ENCODE measurements around the gene ADNP.

The ADNP gene

GRCh38 chr20:50916934-50917333, 14.3 kb downstream of the ADNP start:
- DNase-seq, result no peak

GRCh38 chr20:50916257-50916656, 15.0 kb downstream of the ADNP start:
- Histone ChIP-seq H3K4me1 (ENCODE audit: control insufficient read depth, insufficient read depth, low read depth, low read length) (peaks cover 16% of the 10 kb centered on the region), H2AFZ (ENCODE audit: low read depth, low read length) (no peak overlapping the region), H4K8ac (ENCODE audit: low read length) (no peak overlapping the region), H3K18ac (ENCODE audit: low read depth in 1 of 2, low read length in 2 of 2) (no peak overlapping the region), H3K79me1 (replicated peaks; ENCODE audit: low read length, poor library complexity, severe bottlenecking) (no peaks in the 10 kb centered on the region), H3K23ac (ENCODE audit: low read length in 2 of 2) (no peak overlapping the region), H3K36me3 (ENCODE audit: control insufficient read depth in 1 of 2, insufficient read depth in 2 of 2, low read depth in 1 of 2, low read length in 2 of 2) (no peaks in the 10 kb centered on the region), H3K4me2 (ENCODE audit: low read length, poor library complexity, severe bottlenecking) (no peak overlapping the region), H3K9me3 (ENCODE audit: control insufficient read depth, low read length) (no peaks in the 10 kb centered on the region), H3K4me3 (ENCODE audit: insufficient read depth in 1 of 2, low read depth in 1 of 2, low read length in 2 of 2) (no peak overlapping the region), H4K91ac (ENCODE audit: low read length) (no peak overlapping the region), H3K27ac (ENCODE audit: low read length, poor library complexity, severe bottlenecking) (no peak overlapping the region), H2BK5ac (ENCODE audit: low read depth, low read length, poor library complexity, severe bottlenecking) (no peak overlapping the region), H2BK15ac (ENCODE audit: low read depth, poor library complexity, severe bottlenecking) (no peak overlapping the region), H3K4ac (ENCODE audit: low read depth in 1 of 2, low read length in 2 of 2) (no peak overlapping the region), H2AK5ac (ENCODE audit: low read length, severe bottlenecking) (no peak overlapping the region), H3K14ac (ENCODE audit: low read length in 2 of 2) (no peak overlapping the region), H2BK12ac (ENCODE audit: low read length in 2 of 2) (no peak overlapping the region), H3K9ac (ENCODE audit: low read length) (peak overlapping the region; percentile 69), H2BK120ac (ENCODE audit: low read depth, low read length) (no peak overlapping the region), H3K27me3 (ENCODE audit: control insufficient read depth in 1 of 2, insufficient read depth in 1 of 2, low read length in 2 of 2) (no peaks in the 10 kb centered on the region)
- WGBS, result 51% methylated on average over 3 of the region's 5 CpGs
- DNase-seq, result peak; percentile 88

More at GRCh38 chr20:50916934-50917333, 14.3 kb downstream of the ADNP start:
- H3K4ac ChIP-seq (ENCODE audit: low read depth in 1 of 2, low read length in 2 of 2), result no peak overlapping the region
- H2BK15ac ChIP-seq (ENCODE audit: low read depth, poor library complexity, severe bottlenecking), result no peak overlapping the region
- WGBS, result 91% methylated on average over 3 of the region's 3 CpGs
- peaks cover 16% of the 10 kb centered on the region for H3K4me1 ChIP-seq (ENCODE audit: control insufficient read depth, insufficient read depth, low read depth, low read length)
- no peak overlapping the region for H3K4me3 ChIP-seq (ENCODE audit: insufficient read depth in 1 of 2, low read depth in 1 of 2, low read length in 2 of 2)
- no peak overlapping the region for H3K4me2 ChIP-seq (ENCODE audit: low read length, poor library complexity, severe bottlenecking)
- no peak overlapping the region for H2BK5ac ChIP-seq (ENCODE audit: low read depth, low read length, poor library complexity, severe bottlenecking)
- no peaks in the 10 kb centered on the region for H3K27me3 ChIP-seq (ENCODE audit: control insufficient read depth in 1 of 2, insufficient read depth in 1 of 2, low read length in 2 of 2)
- no peak overlapping the region for H3K23ac ChIP-seq (ENCODE audit: low read length in 2 of 2)
- H4K91ac ChIP-seq (ENCODE audit: low read length), result no peak overlapping the region
- H2AK5ac ChIP-seq (ENCODE audit: low read length, severe bottlenecking), result no peak overlapping the region
- H3K36me3 ChIP-seq (ENCODE audit: control insufficient read depth in 1 of 2, insufficient read depth in 2 of 2, low read depth in 1 of 2, low read length in 2 of 2), result no peaks in the 10 kb centered on the region
- H2BK12ac ChIP-seq (ENCODE audit: low read length in 2 of 2), result no peak overlapping the region
- no peak overlapping the region for H3K27ac ChIP-seq (ENCODE audit: low read length, poor library complexity, severe bottlenecking)
- no peaks in the 10 kb centered on the region for H3K9me3 ChIP-seq (ENCODE audit: control insufficient read depth, low read length)
- no peak overlapping the region for H3K18ac ChIP-seq (ENCODE audit: low read depth in 1 of 2, low read length in 2 of 2)
- H3K79me1 ChIP-seq (replicated peaks; ENCODE audit: low read length, poor library complexity, severe bottlenecking), result no peaks in the 10 kb centered on the region
- H2BK120ac ChIP-seq (ENCODE audit: low read depth, low read length), result no peak overlapping the region
- no peak overlapping the region for H3K14ac ChIP-seq (ENCODE audit: low read length in 2 of 2)
- H2AFZ ChIP-seq (ENCODE audit: low read depth, low read length), result no peak overlapping the region
- no peak overlapping the region for H4K8ac ChIP-seq (ENCODE audit: low read length)
- no peak overlapping the region for H3K9ac ChIP-seq (ENCODE audit: low read length)

- no peak overlapping the region for H3K4ac ChIP-seq (ENCODE audit: low read depth in 1 of 2, low read length in 2 of 2)
- no peak overlapping the region for H3K14ac ChIP-seq (ENCODE audit: low read length in 2 of 2)
- H3K4me2 ChIP-seq (ENCODE audit: low read length, poor library complexity, severe bottlenecking), result peak overlapping the region; percentile 14
- H3K79me1 ChIP-seq (replicated peaks; ENCODE audit: low read length, poor library complexity, severe bottlenecking), result no peaks in the 10 kb centered on the region
- H3K27ac ChIP-seq (ENCODE audit: low read length, poor library complexity, severe bottlenecking), result no peak overlapping the region
- H3K4me1 ChIP-seq (ENCODE audit: control insufficient read depth, insufficient read depth, low read depth, low read length), result peaks cover 16% of the 10 kb centered on the region
- H4K8ac ChIP-seq (ENCODE audit: low read length), result no peak overlapping the region
- 56% methylated on average over 2 of the region's 3 CpGs for WGBS
- peak overlapping the region; percentile 69 for H3K9ac ChIP-seq (ENCODE audit: low read length)
- no peak overlapping the region for H3K23ac ChIP-seq (ENCODE audit: low read length in 2 of 2)
- H3K4me3 ChIP-seq (ENCODE audit: insufficient read depth in 1 of 2, low read depth in 1 of 2, low read length in 2 of 2), result peak overlapping the region in 1 of 2 experiments; percentile 49
- H3K27me3 ChIP-seq (ENCODE audit: control insufficient read depth in 1 of 2, insufficient read depth in 1 of 2, low read length in 2 of 2), result no peaks in the 10 kb centered on the region
- H4K91ac ChIP-seq (ENCODE audit: low read length), result no peak overlapping the region
- no peaks in the 10 kb centered on the region for H3K9me3 ChIP-seq (ENCODE audit: control insufficient read depth, low read length)
- H2BK15ac ChIP-seq (ENCODE audit: low read depth, poor library complexity, severe bottlenecking), result no peak overlapping the region
- H2AK5ac ChIP-seq (ENCODE audit: low read length, severe bottlenecking), result no peak overlapping the region
- no peak for DNase-seq
- H3K36me3 ChIP-seq (ENCODE audit: control insufficient read depth in 1 of 2, insufficient read depth in 2 of 2, low read depth in 1 of 2, low read length in 2 of 2), result no peaks in the 10 kb centered on the region
- no peak overlapping the region for H3K18ac ChIP-seq (ENCODE audit: low read depth in 1 of 2, low read length in 2 of 2)
- H2AFZ ChIP-seq (ENCODE audit: low read depth, low read length), result no peak overlapping the region
- no peak overlapping the region for H2BK12ac ChIP-seq (ENCODE audit: low read length in 2 of 2)
- H2BK5ac ChIP-seq (ENCODE audit: low read depth, low read length, poor library complexity, severe bottlenecking), result no peak overlapping the region
- H2BK120ac ChIP-seq (ENCODE audit: low read depth, low read length), result no peak overlapping the region
Observed at GRCh38 chr20:50915424-50915823, 15.8 kb downstream of the ADNP start.

GRCh38 chr20:50913690-50914375, 17.4 kb downstream of the ADNP start:
- H3K4me1 ChIP-seq (ENCODE audit: control insufficient read depth, insufficient read depth, low read depth, low read length), result peaks cover 8% of the 10 kb centered on the region
- H2BK5ac ChIP-seq (ENCODE audit: low read depth, low read length, poor library complexity, severe bottlenecking), result no peak overlapping the region
- H2BK12ac ChIP-seq (ENCODE audit: low read length in 2 of 2), result no peak overlapping the region
- H4K91ac ChIP-seq (ENCODE audit: low read length), result no peak overlapping the region
- WGBS, result 96% methylated on average over 2 of the region's 2 CpGs
- no peaks in the 10 kb centered on the region for H3K9me3 ChIP-seq (ENCODE audit: control insufficient read depth, low read length)
- no peak overlapping the region for H3K4ac ChIP-seq (ENCODE audit: low read depth in 1 of 2, low read length in 2 of 2)
- peak overlapping the region in 1 of 2 experiments; percentile 9 for H3K4me3 ChIP-seq (ENCODE audit: insufficient read depth in 1 of 2, low read depth in 1 of 2, low read length in 2 of 2)
- H3K14ac ChIP-seq (ENCODE audit: low read length in 2 of 2), result no peak overlapping the region
- H2BK15ac ChIP-seq (ENCODE audit: low read depth, poor library complexity, severe bottlenecking), result no peak overlapping the region
- H2AK5ac ChIP-seq (ENCODE audit: low read length, severe bottlenecking), result no peak overlapping the region
- H3K79me1 ChIP-seq (replicated peaks; ENCODE audit: low read length, poor library complexity, severe bottlenecking), result no peaks in the 10 kb centered on the region
- DNase-seq, result peak; percentile 68
- H3K18ac ChIP-seq (ENCODE audit: low read depth in 1 of 2, low read length in 2 of 2), result no peak overlapping the region
- H4K8ac ChIP-seq (ENCODE audit: low read length), result no peak overlapping the region
- H2AFZ ChIP-seq (ENCODE audit: low read depth, low read length), result no peak overlapping the region
- H3K9ac ChIP-seq (ENCODE audit: low read length), result no peak overlapping the region
- H3K4me2 ChIP-seq (ENCODE audit: low read length, poor library complexity, severe bottlenecking), result no peak overlapping the region
- H3K27me3 ChIP-seq (ENCODE audit: control insufficient read depth in 1 of 2, insufficient read depth in 1 of 2, low read length in 2 of 2), result no peaks in the 10 kb centered on the region
- H3K27ac ChIP-seq (ENCODE audit: low read length, poor library complexity, severe bottlenecking), result no peak overlapping the region
- no peak overlapping the region for H3K23ac ChIP-seq (ENCODE audit: low read length in 2 of 2)
- no peak overlapping the region for H2BK120ac ChIP-seq (ENCODE audit: low read depth, low read length)
- no peaks in the 10 kb centered on the region for H3K36me3 ChIP-seq (ENCODE audit: control insufficient read depth in 1 of 2, insufficient read depth in 2 of 2, low read depth in 1 of 2, low read length in 2 of 2)

Data from mesenchymal stem cell (in vitro differentiated cells and primary cell).